ENCODE results near the gene PAQR7. TPM values are rescaled to one million over a fixed set of nuclear protein-coding genes. Genes with fewer than 3 reads are reported as not detected.

PAQR7 gene
- total RNA-seq, 1 donor from 2014 or later = 18.7 TPM

DNA sequence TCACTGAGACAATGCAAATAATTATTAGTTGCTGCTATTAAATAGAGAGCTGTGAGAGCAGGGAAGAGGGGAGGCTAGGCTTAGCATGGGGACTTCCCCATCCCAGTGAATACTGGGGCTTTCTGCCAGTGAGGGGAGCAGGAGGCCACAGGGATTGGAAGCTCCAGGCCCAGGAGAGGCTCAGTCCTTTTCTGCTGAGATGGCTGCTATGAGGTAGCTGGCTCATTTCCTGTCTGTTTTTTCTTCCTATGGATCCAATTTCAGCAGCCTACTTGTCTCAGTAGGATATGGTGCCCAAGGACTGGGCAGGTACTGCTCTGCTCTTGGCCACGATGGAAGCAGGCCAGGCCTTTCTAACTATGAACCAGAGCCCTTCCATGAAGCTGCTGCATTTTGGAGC is 20.8 kb upstream of the PAQR7 start:
- no peak overlapping the region for H3K4me3 Mint-ChIP-seq (ENCODE audit: unreplicated experiment)
- peaks cover 42% of the 10 kb centered on the region for H3K4me1 Mint-ChIP-seq (ENCODE audit: unreplicated experiment)
- H3K36me3 Mint-ChIP-seq (ENCODE audit: low read depth, unreplicated experiment) = peaks cover 34% of the 10 kb centered on the region
- TF ChIP-seq, protein P1, sequence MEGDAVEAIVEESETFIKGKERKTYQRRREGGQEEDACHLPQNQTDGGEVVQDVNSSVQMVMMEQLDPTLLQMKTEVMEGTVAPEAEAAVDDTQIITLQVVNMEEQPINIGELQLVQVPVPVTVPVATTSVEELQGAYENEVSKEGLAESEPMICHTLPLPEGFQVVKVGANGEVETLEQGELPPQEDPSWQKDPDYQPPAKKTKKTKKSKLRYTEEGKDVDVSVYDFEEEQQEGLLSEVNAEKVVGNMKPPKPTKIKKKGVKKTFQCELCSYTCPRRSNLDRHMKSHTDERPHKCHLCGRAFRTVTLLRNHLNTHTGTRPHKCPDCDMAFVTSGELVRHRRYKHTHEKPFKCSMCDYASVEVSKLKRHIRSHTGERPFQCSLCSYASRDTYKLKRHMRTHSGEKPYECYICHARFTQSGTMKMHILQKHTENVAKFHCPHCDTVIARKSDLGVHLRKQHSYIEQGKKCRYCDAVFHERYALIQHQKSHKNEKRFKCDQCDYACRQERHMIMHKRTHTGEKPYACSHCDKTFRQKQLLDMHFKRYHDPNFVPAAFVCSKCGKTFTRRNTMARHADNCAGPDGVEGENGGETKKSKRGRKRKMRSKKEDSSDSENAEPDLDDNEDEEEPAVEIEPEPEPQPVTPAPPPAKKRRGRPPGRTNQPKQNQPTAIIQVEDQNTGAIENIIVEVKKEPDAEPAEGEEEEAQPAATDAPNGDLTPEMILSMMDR (IDR thresholded peaks at IDR 0.05; ENCODE audit: unreplicated experiment) = no peak
- no peak for DNase-seq (ENCODE audit: low spot score)
- H3K27ac Mint-ChIP-seq (ENCODE audit: unreplicated experiment) = no peak overlapping the region
- peaks cover 1% of the 10 kb centered on the region for H3K27me3 Mint-ChIP-seq (ENCODE audit: unreplicated experiment)
- no peaks in the 10 kb centered on the region for H3K9me3 Mint-ChIP-seq (ENCODE audit: unreplicated experiment)

DNA sequence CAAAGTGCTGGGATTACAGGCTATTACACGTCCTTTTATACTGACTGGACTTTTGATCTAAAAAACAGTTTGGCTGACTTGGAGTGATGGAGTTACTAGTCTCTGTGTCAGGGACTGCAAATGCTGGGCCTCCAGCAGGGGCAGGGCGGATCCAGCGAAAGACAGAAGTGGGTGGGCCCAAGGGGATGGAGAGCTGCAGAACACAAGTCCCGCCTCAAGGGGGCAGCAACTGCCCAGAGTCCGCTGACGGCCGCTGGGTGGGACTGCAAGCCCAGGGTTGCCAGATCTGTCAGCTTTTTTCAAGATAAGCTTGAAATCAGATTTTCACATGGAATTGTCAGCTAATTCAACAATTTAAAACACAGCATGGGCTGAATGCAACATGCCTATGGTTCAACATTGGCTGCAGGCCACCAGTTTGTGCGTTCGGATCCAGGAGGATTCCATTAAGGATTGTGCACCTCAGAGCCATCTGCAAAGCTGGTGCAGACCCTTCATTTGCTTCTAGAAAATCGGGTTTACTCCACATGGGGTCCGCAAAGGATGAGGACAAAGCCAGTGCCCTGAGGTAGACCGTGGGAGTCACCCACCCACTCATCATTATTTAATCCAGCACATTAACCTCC is 20.0 kb upstream of the PAQR7 start:
- H3K27ac Mint-ChIP-seq (ENCODE audit: unreplicated experiment) = peak overlapping the region; percentile 45

DNA sequence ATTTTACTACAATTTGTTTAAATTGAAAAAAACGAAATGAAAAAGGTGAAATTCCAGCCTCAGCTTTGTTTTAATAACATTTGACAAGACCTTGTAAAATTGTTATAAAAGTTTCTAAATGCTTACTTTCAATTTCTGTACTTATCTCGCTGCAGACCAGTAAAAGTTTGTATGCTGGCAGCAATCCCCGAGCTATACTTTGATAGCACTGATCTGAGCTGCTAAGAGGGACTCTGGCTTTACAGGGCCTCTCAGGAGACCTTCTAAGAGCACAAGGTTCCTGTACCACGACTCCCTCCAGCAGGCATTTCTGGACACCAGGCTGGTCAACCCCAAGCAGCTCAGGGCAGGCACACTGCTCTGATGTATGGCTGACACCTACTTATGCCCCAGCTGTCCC is 17.6 kb upstream of the PAQR7 start:
- no peaks in the 10 kb centered on the region for H3K9me3 Mint-ChIP-seq (ENCODE audit: unreplicated experiment)
- peaks cover 18% of the 10 kb centered on the region for H3K36me3 Mint-ChIP-seq (ENCODE audit: low read depth, unreplicated experiment)
- no peak overlapping the region for H3K27ac Mint-ChIP-seq (ENCODE audit: unreplicated experiment)

More for the DNA sequence above, 20.0 kb upstream of the PAQR7 start:
- Mint-ChIP-seq H3K9me3 (ENCODE audit: unreplicated experiment) (no peaks in the 10 kb centered on the region), H3K36me3 (ENCODE audit: low read depth, unreplicated experiment) (peaks cover 27% of the 10 kb centered on the region), H3K27me3 (ENCODE audit: unreplicated experiment) (peaks cover 1% of the 10 kb centered on the region), H3K4me1 (ENCODE audit: unreplicated experiment) (peaks cover 36% of the 10 kb centered on the region), H3K4me3 (ENCODE audit: unreplicated experiment) (no peak overlapping the region)
- peak; percentile 96 for DNase-seq (ENCODE audit: low spot score)
- TF ChIP-seq, protein P1 (IDR thresholded peaks at IDR 0.05; ENCODE audit: unreplicated experiment) = peak; percentile 94

DNA sequence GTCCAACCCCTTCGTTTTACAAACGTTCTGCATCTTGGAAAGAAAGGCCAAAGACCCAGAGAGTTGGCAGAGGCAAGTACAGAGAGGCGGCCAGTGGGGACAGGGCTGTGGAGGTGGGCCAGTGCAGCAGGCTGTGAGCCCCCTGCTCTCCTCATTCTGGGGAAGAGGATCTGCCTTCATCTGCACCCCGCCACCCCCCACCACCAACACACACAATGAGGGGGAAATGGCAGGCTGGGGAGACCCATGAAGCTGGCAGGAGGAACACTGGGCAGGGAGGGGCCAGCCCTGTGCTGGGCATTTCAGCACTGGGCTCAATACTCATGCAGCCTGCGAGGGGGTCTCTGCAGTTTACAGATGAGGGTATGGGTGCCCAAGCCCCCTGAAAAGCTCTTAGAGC is 16.1 kb upstream of the PAQR7 start:
- Mint-ChIP-seq H3K36me3 (ENCODE audit: low read depth, unreplicated experiment) (peaks cover 16% of the 10 kb centered on the region), H3K4me1 (ENCODE audit: unreplicated experiment) (peaks cover 23% of the 10 kb centered on the region), H3K4me3 (ENCODE audit: unreplicated experiment) (no peak overlapping the region), H3K27ac (ENCODE audit: unreplicated experiment) (no peak overlapping the region), H3K9me3 (ENCODE audit: unreplicated experiment) (no peaks in the 10 kb centered on the region), H3K27me3 (ENCODE audit: unreplicated experiment) (peaks cover 5% of the 10 kb centered on the region)
- no peak for DNase-seq (ENCODE audit: low spot score)
- TF ChIP-seq, protein P1 (IDR thresholded peaks at IDR 0.05; ENCODE audit: unreplicated experiment) = no peak

More for the DNA sequence above, 17.6 kb upstream of the PAQR7 start:
- Mint-ChIP-seq H3K27me3 (ENCODE audit: unreplicated experiment) (peaks cover 3% of the 10 kb centered on the region), H3K4me3 (ENCODE audit: unreplicated experiment) (no peak overlapping the region), H3K4me1 (ENCODE audit: unreplicated experiment) (peaks cover 25% of the 10 kb centered on the region)
- TF ChIP-seq, protein P1 (IDR thresholded peaks at IDR 0.05; ENCODE audit: unreplicated experiment) = no peak
- DNase-seq (ENCODE audit: low spot score) = no peak

DNA sequence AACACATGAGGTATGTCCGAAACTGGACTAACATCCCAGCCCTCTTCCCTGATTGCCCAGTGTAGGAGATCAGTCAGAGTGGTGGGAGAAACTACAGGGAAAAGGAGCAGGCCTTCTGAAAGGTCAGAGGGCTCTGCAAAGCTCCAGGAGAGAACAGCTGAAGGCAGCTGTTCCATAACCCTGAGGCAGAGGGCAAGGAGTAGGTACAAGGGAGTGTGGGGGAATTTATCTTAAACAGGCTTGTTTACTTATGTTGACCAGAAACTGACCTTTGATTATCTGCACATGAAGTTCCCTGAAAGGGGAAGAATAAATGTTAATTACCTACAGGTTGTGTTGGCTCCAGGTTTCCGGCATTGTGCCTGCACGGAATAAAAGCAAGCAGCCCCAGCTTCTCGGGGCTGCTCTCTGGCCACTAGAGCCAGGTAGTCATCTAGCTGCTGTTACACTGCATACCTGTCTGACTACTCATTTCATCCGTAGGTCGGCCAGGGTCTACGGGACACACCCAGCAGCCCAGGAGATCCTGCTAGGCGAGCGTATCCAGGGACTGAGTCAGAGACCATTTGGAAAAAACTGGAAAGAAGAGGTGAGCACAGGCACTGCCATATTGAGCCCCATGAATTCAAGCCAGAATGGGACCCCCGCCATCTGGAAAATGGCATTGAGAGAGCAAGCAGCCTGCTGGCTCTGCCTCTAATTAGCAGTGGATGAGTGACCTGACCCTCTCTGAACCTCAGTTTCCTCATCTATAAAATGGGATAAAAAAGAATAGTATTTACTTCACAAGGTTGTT is 14.9 kb upstream of the PAQR7 start:
- TF ChIP-seq, protein P1 (IDR thresholded peaks at IDR 0.05; ENCODE audit: unreplicated experiment) = no peak
- Mint-ChIP-seq H3K27me3 (ENCODE audit: unreplicated experiment) (peaks cover 5% of the 10 kb centered on the region), H3K27ac (ENCODE audit: unreplicated experiment) (peak overlapping the region; percentile 32), H3K4me3 (ENCODE audit: unreplicated experiment) (no peak overlapping the region), H3K36me3 (ENCODE audit: low read depth, unreplicated experiment) (peaks cover 16% of the 10 kb centered on the region), H3K4me1 (ENCODE audit: unreplicated experiment) (peaks cover 14% of the 10 kb centered on the region), H3K9me3 (ENCODE audit: unreplicated experiment) (no peaks in the 10 kb centered on the region)
- DNase-seq (ENCODE audit: low spot score) = no peak
